ENCODE measurements around the gene MAP3K6. TPM values are rescaled to one million over a fixed set of nuclear protein-coding genes. Genes with fewer than 3 reads are reported as not detected.

The MAP3K6 gene
- total RNA-seq, 1 experiment from 2014 or later, result 7.7 TPM

GRCh38 chr1:27379564-27380122 is 12.9 kb upstream of the MAP3K6 start:
- no peak overlapping the region for H3K9ac ChIP-seq (ENCODE audit: extremely low read depth, insufficient read length, low read length)
- H3K4me2 ChIP-seq (ENCODE audit: insufficient read depth, insufficient read length, low read length), result no peak overlapping the region
- no peak overlapping the region for H4K91ac ChIP-seq (ENCODE audit: insufficient read length, low read depth, low read length)
- peaks cover 25% of the 10 kb centered on the region for H3K27me3 Mint-ChIP-seq (ENCODE audit: low read depth)
- H2BK12ac ChIP-seq (ENCODE audit: insufficient read length, low read depth, low read length), result no peak overlapping the region
- no peak overlapping the region for H3K23ac ChIP-seq (ENCODE audit: insufficient read length, low read depth, low read length)
- H3K27me3 ChIP-seq (ENCODE audit: insufficient read depth, low read length), result no peaks in the 10 kb centered on the region
- H3K4me1 Mint-ChIP-seq, result peaks cover 8 to 17% of the 10 kb centered on the region in 2 experiments
- no peak overlapping the region for H2BK120ac ChIP-seq (ENCODE audit: low read depth, low read length, poor library complexity, severe bottlenecking)
- H2BK15ac ChIP-seq (ENCODE audit: low read depth, low read length), result no peak overlapping the region
- H3K23me2 ChIP-seq (ENCODE audit: insufficient read length, low read depth, low read length, poor library complexity, severe bottlenecking), result peaks cover 6% of the 10 kb centered on the region
- H3K27ac ChIP-seq (ENCODE audit: insufficient read length, low read depth, low read length), result no peak overlapping the region
- H3K79me1 ChIP-seq (ENCODE audit: insufficient read depth, low read depth, low read length, poor library complexity, severe bottlenecking), result no peaks in the 10 kb centered on the region
- H2AK5ac ChIP-seq (ENCODE audit: insufficient read length, low read length), result no peak overlapping the region
- no peak overlapping the region for H4K5ac ChIP-seq (ENCODE audit: insufficient read length, low read depth, low read length)
- H3K56ac ChIP-seq (ENCODE audit: insufficient read length, low read depth, low read length), result no peak overlapping the region
- H3K14ac ChIP-seq (ENCODE audit: insufficient read depth, low read length), result no peak overlapping the region; the same call in 1 of the 2 replicates
- no peak overlapping the region for H2AFZ ChIP-seq (ENCODE audit: low read length)
- H3K36me3 Mint-ChIP-seq (ENCODE audit: insufficient read depth in 1 of 3, low read depth in 3 of 3), result no peaks in the 10 kb centered on the region; a peak in 1 of 7 replicates
- no peak for DNase-seq
- no peak overlapping the region for H2BK20ac ChIP-seq (ENCODE audit: low read depth, low read length, poor library complexity, severe bottlenecking)
- no peak overlapping the region for H4K8ac ChIP-seq (replicated peaks; ENCODE audit: insufficient read length, low read depth, low read length)
- TF ChIP-seq CTCF (conservative IDR thresholded peaks at IDR 0.05), result no peak
- H4K20me1 ChIP-seq (ENCODE audit: control insufficient read depth, insufficient read depth, insufficient read length), result no peaks in the 10 kb centered on the region
- no peaks in the 10 kb centered on the region; the same call in 1 of the 2 replicates for H3K4me1 ChIP-seq (ENCODE audit: insufficient read depth, low read length)
- no peak overlapping the region for H3K4me3 Mint-ChIP-seq
- no peak overlapping the region for H2BK5ac ChIP-seq (ENCODE audit: insufficient read length, low read length)
- H3T11ph ChIP-seq (ENCODE audit: low read length), result no peak overlapping the region
- H3K9me3 ChIP-seq (ENCODE audit: control insufficient read depth, low read depth, low read length), result no peaks in the 10 kb centered on the region
- H3K4ac ChIP-seq (ENCODE audit: low read depth, low read length), result no peak overlapping the region
- no peaks in the 10 kb centered on the region for H3K79me2 ChIP-seq (ENCODE audit: insufficient read depth, low read length)
- H3K27ac Mint-ChIP-seq, result no peak overlapping the region; a peak in 1 of 7 replicates
- no CpG with 5 or more reads among the region's 11 CpGs for WGBS (ENCODE audit: extremely low coverage, insufficient read length, low lambda C conversion rate)
- no peaks in the 10 kb centered on the region for H3K9me3 Mint-ChIP-seq
- no peak overlapping the region for H3K18ac ChIP-seq (ENCODE audit: insufficient read length, low read depth, low read length)

Data from H9 (cell line).